DMS53 (cell line): ENCODE measurements around the gene ARHGEF25.
"Not testable (repeated sequence)": the region's sequence is repeated elsewhere in the genome, so short reads cannot be mapped to it uniquely, and the experiment has no call there.

Experiments
- DNase-seq: peaks from one replicate; lab custom pipeline; 2025; lab: John Stamatoyannopoulos, UW

ARHGEF25 gene

GRCh38 chr12:57609101-57609780, 2.0 kb upstream of the ARHGEF25 start:
- DNase-seq, result no peak

DNA sequence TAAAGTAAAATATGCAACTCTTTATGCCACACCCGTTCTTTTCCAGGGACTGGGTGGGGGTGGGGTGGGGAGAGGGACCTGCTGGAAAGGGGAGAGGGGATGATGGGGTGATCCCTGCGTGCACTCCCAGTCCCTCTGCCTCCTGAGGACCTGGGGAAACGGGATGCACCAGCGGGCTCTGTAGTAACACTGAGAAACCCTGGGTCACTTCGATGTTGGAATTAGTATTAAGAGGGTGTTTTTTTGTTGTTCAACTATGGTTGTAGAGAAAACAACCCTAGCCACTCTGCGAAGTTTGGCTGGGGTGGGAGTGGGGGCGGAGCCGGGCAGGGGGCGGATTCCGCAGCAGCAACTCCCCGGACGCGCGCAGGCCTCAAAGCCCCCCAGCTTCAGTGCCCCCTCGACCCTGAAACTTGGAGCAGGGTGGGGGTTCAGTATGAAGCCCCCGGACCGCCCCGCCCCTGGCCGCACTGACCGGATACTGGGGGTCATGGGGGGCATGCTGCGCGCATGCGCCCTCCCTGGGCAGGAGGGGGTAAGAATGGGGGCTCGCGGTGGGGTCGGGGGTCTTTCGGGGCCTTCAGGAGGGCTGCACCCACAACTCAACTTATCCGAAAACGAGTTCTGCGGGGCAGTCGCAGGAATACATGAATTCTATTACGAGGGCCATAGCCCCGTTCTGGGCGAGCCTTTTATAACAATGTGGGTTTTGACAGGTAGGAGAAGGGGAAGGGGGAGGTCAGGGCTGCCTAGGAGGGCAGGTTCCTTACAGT, 1.3 kb upstream of the ARHGEF25 start:
- no peak for DNase-seq

DNA sequence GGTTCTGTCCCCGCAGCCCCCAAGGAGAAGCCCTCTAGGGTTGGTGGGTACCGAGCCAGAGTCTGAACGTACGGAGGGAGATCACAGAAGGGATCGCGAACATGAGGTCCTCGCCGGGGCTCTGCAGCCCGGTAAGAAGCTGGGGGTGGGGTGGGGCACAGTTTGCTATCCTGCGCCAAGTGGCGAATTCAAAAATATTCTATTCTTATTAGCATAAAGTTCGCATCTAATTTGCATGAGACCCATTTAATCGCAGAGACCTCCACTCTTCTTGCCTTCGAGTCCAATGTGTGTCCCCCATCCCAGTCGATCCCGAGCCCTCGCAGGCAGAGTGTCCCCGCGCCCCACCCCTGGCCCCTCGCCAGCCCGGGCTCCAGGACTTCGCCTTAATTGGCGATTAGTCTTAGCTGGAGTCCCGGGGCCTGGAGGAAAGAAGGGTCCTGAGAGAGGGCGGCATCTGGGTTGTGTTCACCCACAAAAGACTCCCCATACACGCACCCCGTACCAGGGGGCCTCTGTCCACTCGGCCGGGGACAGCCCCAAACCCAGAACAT, 604 bp upstream of the ARHGEF25 start:
- DNase-seq, result no peak

DNA sequence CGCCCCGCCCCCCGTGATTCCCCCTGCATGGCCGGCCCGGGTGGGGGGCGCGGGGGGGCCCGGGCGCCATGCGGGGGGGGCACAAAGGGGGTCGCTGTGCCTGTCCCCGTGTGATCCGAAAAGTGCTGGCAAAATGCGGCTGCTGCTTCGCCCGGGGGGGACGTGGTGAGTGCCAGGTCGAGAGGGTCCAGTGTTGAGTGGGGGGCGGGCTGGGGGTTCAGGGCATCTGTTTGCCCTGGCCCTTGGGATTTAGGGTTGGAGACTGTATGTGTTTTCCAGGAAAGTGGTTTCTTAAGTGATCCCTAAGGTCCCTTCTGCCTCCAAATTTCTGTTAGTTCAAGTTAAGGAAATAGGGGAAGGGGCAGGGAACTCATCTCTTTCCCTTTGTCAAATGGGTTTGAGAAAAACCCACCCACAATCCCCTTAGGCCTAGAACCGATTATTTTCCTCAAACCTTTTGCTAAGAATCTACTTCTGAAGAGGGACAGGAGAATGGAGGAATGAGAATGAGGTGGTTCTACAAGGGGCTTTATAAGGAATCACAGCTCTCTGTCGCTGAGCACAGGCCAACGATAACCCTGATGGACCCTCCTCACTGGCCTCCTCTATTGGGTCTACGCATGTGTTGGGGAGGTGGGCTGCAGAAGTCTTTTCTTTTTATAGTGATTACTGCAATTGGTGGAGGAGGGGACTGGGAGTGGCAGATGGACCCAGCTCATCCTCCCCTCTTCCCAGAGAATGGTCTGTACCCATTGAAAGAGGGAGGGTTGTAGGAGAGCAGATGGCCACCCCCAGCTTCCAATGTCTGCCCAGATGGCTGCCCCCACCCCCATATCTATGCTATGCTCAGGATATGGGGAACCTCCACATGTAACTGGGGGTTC, 834 bp downstream of the ARHGEF25 start:
- DNase-seq, result no peak

DNA sequence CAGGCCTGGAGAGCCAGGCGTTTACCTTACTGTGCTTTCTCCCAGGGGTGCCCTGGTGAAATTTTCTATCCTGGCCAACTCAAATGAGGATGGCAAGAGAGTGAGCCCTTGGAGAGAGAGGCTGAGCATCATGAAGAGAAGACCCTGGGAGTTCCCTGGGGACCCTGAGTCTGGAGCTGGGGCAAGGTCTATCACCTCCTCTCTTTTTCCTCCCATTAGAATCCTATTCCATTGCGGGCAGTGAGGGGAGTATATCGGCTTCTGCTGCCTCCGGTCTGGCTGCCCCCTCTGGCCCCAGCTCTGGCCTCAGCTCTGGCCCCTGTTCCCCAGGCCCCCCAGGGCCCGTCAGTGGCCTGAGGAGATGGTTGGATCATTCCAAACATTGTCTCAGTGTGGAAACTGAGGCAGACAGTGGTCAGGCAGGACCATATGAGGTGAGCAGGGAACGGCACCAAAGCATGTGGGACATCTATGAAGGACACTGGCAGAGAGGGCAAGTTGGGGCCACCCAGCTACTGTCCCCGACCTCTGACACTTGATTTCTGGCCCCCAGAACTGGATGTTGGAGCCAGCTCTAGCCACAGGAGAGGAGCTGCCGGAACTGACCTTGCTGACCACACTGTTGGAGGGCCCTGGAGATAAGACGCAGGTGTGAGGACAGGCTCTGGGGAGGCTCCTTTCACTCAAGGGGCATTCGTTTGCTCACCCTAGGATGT, 1.6 kb downstream of the ARHGEF25 start:
- DNase-seq, result no peak

GRCh38 chr12:57613427-57614109, 2.3 kb downstream of the ARHGEF25 start:
- no peak for DNase-seq

GRCh38 chr12:57614178-57614947, 3.1 kb downstream of the ARHGEF25 start:
- DNase-seq, result peak; percentile 30

GRCh38 chr12:57614948-57615500, 3.8 kb downstream of the ARHGEF25 start:
- DNase-seq, result no peak

- no peak for DNase-seq
Measured at GRCh38 chr12:57615637-57616036, 4.4 kb downstream of the ARHGEF25 start.

GRCh38 chr12:57616383-57617101, 5.3 kb downstream of the ARHGEF25 start:
- no peak for DNase-seq

DNA sequence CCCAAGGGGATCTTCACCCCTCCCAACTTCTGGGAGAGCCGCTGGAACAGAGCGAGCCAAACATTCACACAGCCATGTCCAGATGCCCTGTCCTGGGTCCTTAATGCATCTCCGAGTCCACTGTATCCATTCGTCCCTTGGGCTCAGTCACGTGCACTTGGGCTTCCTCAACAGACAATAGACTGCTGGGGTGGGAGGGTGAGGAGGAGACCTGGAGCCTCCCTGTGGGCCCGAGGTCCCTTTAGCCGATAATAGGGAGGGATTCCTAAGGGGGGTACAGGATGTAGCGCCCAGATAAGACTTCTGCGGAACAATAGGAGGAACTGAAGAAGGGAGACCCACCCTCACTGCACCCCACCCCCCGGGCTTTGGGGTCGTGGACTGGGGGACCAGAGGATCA, 6.7 kb downstream of the ARHGEF25 start:
- DNase-seq, result no peak

- DNase-seq, result not testable (repeated sequence)
Measured at GRCh38 chr12:57618431-57618830, 7.2 kb downstream of the ARHGEF25 start.

DNA sequence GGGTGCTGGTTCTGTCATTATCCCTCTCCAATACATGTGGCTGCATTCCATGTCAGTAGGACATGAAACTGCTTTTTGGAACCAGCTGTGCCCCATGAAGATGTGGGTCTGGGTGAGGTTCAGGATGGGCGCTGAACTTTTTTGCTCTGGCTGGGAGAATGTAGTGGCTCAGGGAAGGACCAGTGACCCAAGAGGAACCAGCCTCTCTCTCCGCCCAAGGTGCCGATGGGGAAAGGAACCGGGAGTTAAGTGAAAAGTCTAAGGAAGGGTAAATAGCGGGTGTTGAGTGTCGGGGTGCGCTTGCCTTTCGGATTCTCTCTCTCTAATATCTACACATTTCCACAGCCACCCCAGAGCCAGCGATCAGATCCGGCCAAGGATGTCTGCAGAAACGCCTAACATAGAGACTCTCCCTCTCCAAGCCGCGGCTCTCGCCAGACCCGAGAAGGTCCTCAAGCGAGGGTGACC, 7.8 kb downstream of the ARHGEF25 start:
- DNase-seq, result no peak

DNA sequence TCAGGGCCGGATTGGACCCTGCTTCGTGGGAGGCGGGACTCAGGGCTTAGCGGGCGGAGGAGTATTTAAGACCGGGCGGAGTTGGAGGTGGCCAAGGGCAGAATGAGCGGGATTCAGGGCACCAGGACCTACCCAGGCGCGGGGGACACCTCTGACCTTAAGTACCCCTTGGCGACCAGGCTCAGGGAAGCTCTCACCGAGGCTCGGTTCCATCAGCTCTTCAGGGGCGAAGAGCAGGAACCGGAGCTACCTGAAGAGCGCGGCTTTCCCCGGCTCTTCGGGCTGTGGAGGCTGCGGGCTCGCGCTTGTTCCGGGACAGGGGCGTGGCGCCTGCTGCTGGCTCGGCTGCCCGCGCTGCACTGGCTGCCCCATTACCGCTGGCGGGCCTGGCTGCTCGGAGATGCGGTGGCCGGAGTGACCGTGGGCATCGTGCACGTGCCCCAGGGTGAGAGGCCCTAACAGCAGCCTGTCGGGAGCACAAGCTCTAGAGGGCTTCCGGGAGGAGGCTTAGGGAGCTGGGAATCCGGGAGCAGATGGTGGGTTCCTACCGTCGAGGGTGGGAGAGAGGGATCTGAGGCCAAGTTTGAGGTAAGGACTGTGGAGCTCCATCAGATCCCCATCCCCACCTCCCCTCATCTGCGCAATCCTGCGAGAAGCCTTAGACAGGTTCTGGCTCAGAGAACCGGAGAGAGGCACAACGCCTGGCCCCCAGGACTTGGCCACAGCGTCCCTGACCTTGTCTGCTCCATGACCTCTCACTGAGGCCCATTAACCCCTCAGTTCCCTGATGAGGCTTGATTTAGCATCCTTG, 8.4 kb downstream of the ARHGEF25 start:
- peak; percentile 66 for DNase-seq

DNA sequence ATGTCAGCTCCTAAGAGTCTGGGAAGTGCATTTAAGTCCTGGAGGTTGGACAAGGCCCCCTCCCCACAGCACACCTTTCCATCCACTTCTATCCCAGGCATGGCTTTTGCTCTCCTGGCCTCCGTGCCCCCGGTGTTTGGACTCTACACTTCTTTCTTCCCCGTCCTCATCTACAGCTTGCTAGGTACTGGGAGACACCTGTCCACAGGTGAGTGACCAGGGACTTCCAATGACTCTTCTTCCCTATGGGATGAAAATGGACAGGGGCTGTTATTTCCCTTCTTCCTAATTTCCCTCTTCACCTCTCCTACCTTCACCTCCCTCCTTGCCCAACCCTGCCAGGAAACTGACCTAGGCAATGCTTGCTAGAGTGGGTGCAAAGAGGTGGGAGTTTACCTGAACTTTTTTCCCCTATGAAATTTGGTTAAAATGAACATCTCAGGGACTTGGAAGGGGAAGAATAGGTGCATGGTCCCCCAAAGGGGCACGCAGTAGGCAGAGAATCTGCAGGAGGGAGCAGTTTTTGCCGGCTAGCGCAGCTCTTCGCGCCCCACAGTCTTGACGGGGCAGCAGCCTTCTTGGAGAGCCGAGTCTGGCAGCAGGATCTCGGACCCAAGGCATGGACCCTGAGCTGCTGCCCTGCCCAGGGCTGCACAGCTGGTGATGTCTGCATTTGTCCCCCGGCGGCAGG, 9.2 kb downstream of the ARHGEF25 start:
- DNase-seq, result no peak

DNA sequence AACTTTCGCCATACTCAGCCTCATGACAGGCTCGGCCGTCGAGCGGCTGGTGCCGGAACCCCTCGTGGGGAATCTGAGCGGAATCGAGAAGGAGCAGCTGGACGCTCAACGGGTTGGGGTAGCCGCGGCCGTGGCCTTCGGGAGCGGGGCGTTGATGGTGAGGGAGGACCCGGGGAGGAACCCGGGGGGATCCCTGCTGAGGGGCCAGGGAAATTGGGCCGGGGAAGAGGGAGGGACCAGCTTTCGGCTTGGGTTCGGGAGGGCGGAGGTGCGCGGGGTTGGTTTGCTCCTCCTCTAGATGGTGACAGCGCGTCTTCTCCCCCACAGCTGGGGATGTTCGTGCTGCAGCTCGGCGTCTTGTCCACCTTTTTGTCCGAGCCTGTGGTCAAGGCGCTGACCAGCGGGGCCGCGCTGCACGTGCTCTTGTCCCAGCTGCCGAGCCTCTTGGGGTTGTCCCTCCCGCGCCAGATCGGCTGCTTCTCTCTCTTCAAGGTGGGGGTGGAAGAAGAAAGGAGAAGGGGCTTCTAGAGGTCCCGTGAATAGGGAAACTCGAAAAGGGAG, 9.8 kb downstream of the ARHGEF25 start:
- peak; percentile 58 for DNase-seq
